ENCODE results near the gene PODXL.
A peak's percentile ranks its signal among the peaks of the same experiment; 100 is the strongest.

Gene PODXL

DNA sequence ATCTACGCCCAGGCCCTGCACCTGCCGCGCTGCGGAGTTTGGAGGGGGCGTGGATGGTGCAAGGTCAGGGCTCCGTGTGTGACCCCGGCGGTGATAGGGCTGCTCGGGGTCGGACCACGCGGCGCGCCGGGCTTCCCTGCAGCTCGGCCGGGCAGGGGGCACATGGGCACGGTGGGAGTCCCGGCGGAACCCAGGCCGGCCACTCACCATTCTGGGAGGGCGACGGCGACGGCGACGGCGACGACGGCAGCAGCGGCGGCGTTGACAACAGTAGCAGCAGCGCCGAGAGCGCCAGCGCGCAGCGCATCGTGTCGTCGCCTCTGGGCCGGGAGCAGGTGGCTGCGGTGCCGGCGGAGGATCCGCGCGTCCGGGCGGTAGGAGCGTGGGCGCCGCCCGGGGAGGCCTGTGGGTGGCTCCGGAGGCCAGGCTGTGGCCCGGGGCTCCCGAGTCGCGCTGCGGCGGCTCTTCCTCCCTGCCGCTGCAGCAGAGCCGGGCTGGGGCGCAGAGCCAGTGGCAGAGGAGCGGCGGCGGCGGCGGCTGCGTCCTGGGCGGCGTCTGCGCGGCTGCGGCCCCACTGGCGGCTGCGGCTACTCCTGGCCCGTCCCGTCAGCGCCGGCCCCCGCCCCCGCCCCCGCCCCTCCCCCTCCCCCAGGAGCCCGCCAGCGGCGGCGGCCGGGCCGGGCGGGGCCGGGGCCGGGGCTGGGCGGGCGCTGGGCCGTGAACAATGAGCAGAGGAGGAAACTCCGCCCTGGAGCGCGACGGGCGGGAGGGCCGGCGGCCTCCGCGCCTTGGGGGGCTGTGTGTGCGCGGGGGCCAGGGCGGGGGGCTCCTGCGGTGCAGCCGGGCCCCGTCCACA lies at the start of gene PODXL:
Gene PODXL (minus strand): TSS at position 576 of the 856 bp plus-strand sequence. CDS start 269 bp downstream, at position 307.
- peak in 10 of 14 donors; percentile 7 to 76 (median 40) for DNase-seq

DNA sequence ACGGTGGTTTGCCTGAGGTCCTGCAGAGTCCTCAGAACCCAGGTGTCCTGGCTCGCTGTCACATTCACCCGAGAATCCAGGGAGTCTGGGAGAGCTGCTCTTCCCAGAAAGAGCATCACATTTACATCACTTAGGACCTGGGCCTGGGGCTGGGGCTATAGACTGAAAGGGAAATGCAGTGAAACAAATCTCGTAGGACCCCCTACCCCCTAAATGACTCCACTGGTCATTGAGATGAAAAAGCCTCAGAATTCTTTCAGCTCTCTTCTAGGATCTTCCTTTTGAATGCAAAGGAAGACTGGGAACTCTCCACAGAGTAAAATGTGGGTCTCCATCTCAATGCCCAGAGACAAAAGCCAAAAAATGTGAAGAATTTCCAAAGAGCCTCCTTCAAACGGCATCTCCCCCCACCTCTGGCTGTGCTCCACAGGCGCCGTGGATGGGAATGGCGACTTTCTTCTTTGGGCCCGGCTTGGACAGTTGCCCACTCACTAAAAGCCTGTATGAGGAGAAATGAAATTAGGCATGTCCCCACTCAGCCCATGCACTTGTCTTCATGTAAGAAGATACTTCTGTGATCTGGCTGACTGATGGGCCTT lies 49.0 kb upstream of the PODXL start:
- no peak for DNase-seq

- DNase-seq, result no peak
Measured at GRCh38 chr7:131604841-131605279, 48.4 kb upstream of the PODXL start.

GRCh38 chr7:131603932-131604331 lies 47.5 kb upstream of the PODXL start:
- DNase-seq, result no peak

- no peak for DNase-seq
Measured at GRCh38 chr7:131602994-131603372, 46.6 kb upstream of the PODXL start.

DNA sequence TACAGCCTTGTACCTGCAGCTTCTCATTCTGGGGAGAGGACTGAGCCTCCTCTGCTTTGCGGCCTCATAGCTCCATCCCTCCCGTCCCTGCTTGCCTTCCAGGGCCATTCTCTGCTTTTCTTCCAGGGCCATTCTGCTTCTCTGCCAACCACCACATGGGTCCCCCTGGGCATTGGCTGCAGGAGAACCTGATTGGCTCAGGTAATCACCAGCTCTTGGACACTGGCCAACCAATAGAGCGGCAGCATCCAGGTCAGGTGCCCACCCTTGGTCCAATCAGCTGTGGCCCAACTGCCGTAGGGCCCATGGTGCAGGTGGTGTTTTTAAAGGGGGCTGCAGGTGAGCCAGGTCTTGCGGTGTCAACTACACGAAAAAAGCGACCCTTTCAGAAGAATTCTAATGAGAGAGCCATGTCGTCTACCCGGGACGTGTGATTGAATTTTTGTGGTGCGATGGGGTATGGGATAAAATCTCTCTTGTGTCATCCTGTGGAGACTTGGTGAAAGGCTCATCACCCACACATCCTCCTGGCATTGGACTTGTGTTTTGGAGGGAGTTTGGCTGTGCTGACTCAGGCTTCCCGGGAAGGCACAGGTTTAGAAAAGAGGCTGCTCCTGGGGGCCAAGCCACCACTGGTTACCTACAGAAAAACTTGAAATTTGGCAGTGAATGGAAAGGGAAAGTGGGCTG lies 46.0 kb upstream of the PODXL start:
- DNase-seq, result no peak

DNA sequence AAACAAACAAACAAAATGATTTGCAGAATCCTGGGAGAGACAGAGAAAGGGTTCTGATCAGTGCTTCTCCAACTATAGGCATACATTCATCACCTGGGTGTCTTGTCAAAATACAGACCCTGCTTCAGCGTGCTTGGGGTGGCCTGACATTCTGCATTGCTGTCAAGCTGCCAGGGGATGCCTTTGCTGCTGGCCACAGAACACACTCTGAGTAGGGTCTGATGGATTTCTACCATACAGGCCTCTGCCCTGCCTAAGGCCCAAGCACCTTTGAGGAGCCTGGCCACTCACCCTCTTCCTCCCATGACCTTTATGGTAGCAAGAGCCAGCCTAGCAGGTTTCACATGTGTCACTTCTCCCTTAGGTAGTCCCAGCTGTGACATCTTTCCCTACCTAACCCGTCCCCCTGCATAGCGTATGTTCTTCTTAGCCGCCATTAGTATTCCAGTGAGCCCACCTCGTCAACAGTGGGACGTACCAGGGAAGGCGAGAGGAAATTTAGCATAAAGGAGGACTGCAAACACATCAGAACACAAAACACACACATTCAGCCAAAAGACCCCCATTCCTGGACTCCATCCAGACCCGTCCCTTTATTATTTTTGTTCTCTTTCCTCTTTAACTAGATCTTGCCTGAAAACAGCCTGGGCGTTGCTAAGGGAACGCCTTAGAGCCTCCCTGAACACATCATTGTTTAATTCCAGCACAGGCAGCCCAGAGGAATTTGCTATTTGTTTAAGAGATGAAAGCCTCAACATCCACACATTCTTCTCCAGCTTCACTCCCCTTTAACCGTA lies 43.9 kb upstream of the PODXL start:
- no peak for DNase-seq

DNA sequence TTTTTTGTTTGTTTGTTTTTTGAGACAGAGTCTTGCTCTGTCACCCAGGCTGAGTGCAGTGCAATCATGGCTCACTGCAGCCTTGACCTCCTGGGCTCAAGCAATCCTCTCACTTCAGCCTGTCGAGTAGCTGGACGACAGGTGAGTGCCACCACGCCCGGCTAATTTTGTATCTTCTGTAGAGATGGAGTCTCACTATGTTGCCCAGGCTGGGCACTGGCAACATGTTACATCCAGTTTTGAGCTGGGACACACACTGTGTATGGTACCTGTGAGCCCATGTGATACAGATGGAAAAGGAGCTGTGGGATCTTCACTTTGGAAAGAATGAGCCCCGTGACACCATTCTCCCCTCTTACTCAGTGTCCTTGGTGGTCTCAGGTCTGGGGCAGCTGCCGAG lies 40.4 kb upstream of the PODXL start:
- DNase-seq, result no peak

- DNase-seq, result no peak
Measured at GRCh38 chr7:131595699-131596098, 39.3 kb upstream of the PODXL start.

DNA sequence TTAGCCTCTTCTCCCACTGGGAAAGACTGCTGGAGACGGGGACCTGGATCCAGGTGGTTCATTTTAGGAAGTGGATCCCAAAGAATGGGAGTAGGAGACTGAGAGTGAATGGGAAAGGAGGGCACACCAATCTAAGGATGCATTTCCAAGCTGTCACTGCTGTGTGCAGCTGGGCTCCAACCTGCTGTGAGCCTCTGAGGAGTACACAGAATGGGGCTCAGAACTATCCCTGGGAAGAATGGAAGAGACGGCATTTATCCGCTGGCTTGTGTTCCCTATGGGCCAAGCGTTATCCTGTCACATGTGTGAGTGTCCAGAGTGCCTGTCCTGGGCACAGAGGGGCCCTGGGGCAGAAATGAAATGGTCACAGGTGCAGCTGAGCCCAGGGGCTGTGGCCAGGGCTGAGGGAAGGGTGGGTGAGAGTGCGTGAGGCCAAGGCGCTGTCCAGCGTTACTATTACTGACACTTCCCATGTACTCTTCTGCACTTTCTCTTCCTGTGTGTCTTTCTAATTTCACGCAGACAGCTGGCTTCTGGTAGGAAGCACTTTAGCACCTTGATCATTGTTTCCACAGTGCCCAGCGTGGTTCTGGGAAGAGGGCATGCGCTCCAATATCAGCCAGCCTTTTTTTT lies 35.4 kb upstream of the PODXL start:
- DNase-seq, result no peak

- DNase-seq, result no peak
Measured at GRCh38 chr7:131587315-131587923, 31.0 kb upstream of the PODXL start.

- no peak for DNase-seq
Measured at GRCh38 chr7:131586759-131587158, 30.3 kb upstream of the PODXL start.

- no peak for DNase-seq
Measured at GRCh38 chr7:131586259-131586658, 29.8 kb upstream of the PODXL start.

- no peak for DNase-seq
Measured at GRCh38 chr7:131583430-131583829, 27.0 kb upstream of the PODXL start.

- DNase-seq, result no peak
Measured at GRCh38 chr7:131581241-131582051, 25.0 kb upstream of the PODXL start.

DNA sequence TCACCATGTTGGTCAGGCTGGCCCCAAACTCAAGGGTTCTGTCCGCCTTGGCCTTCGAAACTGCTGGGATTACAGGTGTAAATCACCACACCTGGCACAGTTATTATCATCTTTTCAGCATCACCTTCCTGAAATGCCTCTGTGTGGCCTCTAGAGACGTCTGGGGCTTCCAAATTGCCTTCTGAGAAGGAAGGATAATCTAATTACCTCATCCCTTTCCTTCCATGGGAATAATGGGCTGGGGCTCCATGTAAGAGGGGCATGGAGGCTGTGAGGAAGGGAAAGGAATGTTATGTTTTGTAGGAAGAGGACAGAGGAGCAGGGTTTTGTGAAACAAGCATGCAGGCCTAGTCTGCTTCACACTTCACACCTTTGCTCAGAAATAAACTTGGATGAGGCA lies 22.2 kb upstream of the PODXL start:
- DNase-seq, result no peak

- DNase-seq, result no peak
Measured at GRCh38 chr7:131574741-131575140, 18.3 kb upstream of the PODXL start.

DNA sequence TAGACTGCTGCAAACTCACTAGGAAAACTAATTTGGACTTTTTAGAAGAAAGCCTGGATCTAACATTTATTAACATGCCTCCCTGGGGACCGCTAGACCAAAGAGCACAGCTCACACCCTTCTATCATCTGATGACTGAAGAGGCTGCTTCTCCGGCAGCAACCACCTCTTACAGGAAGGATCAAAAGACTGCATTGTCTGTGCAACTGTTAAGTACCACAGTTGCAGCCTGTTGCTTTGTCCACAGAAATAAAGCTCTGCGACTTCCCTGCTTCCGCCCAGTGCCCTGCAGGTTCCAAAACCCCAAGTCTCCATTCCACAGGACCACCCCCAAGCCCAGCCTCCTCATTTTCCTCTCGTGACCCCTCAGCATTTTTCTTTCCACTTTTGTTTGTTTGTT lies 14.0 kb upstream of the PODXL start:
- DNase-seq, result no peak

GRCh38 chr7:131568970-131569369 lies 12.5 kb upstream of the PODXL start:
- no peak for DNase-seq

DNA sequence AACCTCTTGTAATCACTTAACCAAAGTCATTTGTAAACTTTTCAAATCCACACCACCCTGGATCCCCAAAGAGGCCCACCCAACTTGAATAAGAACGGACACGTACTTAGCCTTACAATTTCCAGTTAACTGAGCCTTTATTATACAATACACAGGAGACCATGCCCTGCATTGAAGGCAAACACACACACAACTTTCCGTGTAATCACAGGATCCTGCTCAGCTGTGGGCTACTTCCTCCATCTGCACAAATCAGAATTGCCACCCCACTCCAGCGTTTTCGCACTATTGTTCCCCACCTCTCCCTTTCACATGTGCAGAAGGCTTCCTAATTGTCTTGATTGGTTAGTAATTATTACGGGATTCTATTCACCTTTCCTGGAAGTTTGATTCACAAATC lies 12.1 kb upstream of the PODXL start:
- DNase-seq, result no peak

DNA sequence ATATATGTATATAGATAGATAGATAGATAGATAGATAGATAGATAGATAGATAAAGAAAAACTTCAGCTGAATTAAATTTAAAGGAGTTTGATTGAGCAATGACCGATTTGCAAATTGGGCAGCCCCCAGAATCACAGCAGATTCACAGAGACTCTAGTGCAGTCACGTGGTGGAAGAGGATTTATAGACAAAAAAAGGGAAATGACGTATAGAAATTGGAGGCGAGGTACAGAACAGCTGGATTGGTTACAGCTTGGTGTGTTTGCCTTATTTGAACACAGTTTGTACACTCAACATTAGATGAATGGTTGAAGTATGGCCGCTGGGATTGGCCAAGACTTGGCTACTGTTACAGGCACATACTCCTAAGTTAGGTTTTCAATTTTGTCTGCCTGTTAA lies 8.2 kb upstream of the PODXL start:
- no peak for DNase-seq
